Islet of Langerhans (tissue), 1 donor: ENCODE measurements around the gene PUS10.
"Not testable (repeated sequence)": the region's sequence is repeated elsewhere in the genome, so short reads cannot be mapped to it uniquely, and the experiment has no call there.

Experiments used
- FAIRE-seq: peaks from one replicate; lab custom pipeline; 2011; peaks lifted over from hg19 to GRCh38; lab: Jason Lieb, UNC

PUS10 gene

DNA sequence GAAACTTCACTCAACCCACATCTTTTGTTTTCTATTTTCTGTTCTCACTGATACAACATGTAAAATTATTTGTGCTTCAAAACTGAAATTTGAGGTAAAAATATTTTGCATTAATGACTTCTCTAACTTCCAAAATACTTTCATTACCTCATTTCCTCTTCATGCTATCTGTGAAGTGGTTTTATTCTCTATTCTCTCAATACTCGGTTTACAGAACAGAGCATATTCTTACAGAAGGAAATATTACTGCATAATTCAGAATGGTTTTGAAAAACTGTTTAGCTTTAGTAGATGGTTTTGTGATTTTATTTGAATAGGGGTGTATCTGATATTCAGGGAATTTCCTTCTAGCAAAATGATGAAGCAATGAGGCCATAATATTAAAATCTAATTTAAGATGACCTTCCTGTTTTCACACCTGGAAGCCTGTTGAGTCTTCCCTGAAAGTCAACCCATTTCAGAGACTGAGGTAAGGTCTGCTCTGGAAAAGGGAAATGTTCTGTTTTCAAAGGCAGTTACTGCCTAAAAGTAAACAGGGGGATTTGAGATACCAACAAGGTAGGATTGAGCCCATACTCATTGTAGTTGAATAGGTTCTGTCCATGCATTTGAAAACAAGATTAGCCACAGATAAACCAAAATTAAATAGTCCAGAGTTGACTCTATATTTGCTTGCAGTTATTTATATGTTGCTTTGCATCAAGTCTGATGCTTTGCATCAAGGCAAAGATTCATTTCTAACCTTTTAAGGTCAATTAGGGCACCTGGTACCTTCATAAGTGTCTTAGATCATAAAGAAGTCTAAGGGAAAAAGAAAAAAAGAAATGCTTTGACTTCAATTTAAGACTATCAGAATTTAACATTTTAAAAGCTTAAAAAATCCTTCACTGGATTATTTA, 51.3 kb downstream of the PUS10 start:
- FAIRE-seq = no peak

DNA sequence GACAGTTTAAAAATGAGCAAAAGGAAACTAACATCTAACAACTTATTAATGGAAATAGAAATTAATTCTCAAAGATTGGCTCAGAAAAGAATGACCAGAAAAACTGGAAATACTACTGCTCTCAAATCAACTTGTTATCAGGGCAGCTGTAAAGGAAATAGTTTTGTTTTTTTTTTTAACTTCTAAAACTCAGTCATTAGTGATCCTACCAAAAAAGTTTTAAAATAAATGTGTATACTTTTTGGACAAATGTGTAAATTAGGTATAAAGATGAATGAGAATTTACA, 52.6 kb downstream of the PUS10 start:
- FAIRE-seq = peak; percentile 27

DNA sequence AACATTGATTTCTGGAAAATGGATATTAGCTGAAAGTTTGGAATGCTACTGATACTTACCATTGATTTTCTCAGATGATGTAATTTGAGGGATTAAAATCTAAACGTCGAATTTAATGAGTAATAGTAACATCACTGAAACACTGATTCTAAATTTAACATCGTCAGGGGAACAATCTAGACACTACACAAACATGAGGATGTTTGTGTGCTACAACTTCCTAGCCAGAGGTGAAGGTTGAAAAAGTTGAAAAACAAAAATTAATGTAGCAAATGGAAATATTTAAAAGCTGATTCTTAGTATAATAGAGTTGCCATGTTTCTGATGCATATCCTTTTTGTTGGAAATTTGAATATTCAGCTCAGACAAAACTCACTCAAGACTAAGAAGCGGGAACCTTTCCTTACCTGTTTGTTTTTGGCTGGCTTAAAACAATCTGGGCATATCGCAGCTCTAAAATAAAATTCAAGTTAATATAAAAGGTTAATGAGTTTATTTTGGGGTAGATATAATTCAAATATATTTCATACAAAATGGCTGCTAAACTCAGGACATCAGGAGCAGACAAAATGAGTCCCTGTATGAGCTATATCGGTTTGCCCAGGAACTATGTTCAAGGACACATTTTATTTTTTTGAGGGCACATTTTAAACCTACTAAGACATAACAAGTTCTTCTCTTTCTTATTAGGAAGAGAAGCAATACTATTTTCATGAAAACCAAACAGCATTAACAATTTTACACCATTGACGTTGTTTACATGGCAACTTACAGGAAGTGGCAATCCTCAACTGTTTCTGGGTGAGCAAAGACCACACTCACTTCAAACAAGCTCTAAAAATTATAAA, 53.2 kb downstream of the PUS10 start:
- FAIRE-seq = no peak

DNA sequence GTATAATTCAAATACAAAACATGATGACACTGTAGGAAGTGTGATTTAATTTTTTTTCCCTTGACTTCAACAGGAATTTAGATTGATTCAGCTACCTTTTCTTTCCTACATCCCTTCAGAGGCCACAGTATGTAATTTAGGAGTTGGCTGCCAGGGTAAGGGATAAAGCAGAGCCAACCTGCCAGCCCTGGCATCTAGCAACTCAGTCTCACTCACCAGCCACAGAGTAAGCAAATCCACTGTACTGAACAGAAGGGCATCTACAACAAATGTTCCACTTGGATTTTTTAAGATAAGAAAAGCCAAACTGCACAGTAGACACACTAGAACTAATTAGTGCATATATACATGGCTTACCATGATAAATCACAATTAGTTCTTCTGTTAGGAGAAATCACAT, 54.9 kb downstream of the PUS10 start:
- FAIRE-seq = no peak

DNA sequence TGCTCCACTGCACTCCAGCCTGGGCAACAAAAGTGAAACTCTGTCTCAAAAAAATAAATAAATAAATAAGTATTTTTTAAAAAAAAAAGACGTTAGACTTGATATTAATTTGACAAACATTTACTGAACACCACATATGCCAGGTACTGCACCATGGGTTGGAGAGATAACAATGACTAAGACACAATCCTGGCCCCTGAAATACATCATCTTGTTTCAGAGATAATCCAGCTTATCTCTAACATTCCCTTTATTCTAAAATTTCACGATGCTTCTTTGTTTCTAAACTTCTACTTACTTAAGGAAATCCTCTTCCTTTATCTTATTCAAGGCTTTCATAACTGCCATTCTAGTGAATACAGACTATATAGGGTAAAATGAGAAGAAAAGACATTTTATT, 55.5 kb downstream of the PUS10 start:
- FAIRE-seq = no peak

DNA sequence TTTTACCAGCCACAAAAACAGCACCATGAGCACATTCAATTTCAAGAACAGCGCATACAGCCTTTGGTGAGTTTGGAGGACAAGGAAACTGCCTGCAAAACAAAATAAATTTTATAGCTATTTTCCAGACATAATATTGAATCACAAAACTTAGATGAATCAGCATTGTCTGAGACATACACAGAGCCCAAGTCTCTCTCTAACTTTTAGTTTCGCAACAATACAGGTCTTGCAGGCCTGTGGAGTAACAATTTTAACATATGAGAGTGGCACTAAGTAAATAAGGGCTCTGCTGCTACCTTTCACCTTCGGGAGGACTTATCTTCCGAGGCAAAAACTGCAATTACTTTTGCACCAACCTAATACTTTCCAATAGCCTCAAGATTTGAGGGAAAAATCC, 56.6 kb downstream of the PUS10 start:
- no peak for FAIRE-seq

DNA sequence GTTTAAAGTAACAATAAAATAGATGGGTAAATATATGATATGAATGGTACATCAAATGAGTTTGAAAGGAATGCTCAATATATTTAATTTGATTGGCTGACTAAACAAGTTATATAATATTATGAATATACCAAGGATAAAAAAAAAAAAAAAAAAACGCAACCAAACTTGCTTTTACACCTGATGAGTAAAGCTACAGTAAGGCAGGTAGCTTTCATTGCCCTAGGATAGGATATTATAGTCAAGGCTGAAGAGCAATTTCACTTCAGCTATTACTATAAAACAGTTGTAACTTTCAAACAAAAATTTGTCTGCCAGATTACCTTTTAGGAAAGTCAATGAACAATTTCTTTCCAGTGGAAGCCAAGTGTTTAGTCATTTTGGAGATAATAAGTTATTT, 57.3 kb downstream of the PUS10 start:
- FAIRE-seq = no peak

DNA sequence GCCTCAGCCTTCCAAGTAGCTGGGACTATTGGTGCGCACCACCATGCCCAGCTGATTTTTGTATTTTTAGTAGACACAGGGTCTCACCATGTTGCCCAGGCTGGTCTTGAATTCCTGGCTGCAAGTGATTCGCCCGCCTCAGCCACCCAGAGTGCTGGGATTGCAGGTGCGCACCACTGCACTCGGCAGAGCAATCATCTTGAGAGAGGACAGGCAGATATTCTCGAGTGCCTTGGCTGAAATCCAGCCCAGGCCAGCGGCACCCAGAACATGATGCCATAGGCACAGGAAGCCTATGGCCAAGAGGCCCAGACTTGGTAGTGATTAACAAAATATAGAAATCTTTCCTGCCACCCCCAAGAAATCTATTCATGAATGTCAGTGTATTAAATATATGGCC, 58.6 kb downstream of the PUS10 start:
- FAIRE-seq = no peak

DNA sequence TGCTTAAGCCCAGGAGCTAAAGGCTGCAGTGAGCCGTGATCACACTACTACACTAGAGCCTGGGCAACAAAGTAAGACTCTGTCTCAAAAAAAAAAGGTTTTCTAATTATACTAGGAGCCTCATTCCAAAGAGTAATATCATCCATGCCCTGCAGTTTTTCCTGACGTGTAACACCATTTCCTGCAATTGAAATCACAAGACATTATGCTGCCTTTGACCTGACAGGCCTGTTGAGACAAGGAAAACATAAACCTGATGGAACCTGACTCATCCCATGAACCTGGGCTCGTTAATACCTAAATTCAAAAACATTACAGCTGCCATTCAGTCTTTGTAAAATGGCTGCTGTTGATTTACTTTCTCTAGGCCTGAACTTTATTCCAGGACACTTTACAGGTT, 59.3 kb downstream of the PUS10 start:
- FAIRE-seq = no peak

DNA sequence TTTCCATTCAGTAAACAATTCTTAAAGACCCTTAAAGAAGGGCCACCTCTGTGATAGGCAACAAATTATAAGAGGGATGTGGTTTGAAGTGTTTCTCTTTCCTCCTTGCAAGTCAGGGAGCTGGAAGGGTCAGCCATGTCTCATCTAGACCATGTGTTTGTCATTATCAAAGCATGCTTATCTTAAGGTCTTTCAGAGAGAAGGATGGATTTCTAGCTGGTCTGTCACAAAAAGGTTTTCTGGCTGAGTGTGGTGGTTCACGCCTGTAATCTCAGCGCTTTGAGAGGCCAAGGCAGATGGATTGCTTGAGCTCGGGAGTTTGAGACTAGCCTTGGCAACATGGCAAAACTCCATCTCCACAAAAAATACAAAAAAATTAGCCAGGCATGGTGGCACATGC, 59.7 kb downstream of the PUS10 start:
- no peak for FAIRE-seq

DNA sequence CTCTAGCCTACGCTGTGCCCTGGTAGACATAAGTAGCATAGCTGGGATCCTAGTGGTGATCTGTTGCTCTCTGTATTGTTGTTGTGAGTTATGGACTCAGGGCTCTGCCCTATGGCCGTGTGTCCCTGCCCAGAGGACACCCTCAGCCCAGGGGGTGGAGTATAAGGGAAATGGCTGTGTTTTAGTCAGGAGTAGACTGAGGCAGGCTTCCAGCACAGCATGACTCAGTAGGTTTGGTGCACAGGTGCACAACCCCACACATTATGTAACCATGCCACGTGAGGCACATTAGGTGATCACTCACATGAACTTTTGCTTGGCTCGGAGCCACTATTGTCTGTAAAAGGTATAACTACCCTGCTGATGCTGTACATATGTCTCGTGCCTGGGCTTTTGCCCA, 60.4 kb downstream of the PUS10 start:
- FAIRE-seq = no peak

DNA sequence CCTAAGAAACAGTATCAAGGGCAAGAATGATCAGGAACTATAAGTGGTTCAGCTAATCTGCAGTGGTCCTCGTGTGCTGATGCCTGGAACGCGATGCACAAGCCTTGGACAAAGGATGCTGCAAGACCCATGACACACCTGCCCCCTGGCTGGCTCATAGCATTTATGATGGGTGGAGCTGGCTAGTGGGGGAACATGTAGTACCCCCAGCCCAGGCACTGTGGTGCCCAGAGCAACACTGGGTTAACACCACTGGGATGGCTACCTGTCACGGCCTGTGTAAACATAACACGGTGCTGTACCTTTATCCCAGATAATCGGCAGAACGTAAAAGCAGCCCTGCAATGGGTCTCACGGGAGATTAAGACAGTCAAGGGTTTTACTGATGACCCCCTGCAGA, 60.8 kb downstream of the PUS10 start:
- FAIRE-seq = no peak

DNA sequence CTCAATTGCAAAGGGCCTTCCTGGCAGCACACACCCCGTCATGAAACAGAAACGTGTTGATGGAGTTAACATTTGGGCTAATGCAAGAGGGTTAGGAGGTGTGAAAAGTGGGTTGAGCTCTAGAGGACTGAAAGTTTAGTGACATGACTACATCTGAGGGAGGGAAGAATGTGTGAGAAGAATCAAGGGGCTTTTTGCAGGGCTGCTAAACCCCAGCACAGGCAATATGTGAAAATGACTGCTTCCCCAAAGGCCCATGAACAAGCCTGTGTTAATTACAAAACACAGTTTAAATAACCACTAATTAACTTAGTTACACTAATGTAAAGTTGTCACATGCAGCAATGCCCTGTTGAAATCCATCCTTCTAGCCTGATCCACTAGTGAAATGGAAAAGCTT, 63.9 kb downstream of the PUS10 start:
- no peak for FAIRE-seq

DNA sequence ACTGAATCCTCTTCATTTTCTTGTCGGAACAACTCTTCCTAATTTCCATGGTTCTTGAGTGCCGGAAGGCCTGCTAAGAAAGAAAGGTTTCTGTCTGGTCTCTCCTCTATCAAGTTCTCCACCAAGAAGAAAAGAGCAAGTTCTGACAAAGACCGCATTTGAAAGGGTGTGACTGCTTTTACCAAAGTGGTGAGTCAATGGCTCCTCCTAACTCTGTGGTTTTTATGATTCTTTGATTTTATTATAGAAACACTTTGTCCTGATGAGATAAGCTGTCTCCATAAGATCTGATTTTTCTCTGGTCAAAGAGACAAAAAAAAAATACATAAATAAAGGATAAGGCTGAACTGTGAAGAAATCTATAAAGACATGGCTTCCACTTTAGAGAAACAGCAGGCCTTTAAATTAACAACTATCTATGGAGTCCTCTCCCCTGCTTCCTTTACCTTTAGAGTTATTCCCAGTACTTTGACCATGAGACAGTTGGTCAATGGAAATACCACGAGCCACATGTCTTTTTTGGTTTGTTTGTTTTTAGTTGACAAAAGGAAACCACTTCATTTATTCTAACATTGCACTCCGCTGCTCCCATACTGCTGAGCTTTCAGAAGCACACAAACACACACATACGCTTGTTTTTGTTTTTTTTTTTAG, 69.0 kb downstream of the PUS10 start:
- no peak for FAIRE-seq

DNA sequence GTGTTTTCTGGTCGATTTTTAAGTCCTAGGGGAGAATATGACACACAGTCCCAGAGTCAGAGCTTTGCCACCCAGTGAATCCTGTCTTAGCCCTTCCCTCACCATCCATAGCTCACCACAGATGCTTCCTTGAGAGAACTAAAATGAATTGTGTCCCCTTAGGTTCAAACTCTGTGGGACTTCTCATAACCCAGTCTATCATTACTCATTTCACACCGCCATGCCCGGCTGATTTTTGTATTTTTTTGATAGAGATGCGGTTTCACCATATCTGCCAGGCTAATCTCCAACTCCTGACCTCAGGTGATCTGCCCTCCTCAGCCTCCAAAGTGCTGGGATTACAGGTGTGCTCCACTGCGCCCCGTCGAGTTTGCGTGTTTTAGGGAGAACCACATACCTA, 69.9 kb downstream of the PUS10 start:
- no peak for FAIRE-seq

DNA sequence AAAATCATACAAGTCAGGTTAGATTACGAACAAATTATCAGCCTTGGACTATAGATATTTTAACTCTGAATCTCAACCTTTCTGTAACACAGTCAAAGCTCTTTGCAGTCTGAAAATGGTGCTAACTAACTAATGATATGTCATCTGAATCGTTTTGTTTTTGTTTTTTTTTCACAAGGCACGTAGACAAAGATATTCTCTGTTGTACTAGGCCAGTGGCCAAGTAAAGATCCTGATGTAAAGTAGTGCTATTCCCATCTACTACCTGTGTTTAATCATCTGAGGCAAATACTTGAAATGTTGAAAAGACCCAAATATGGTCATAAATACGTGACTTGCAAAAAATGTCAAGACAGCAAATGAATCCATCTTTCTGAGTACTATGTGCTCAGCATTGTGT, 71.0 kb downstream of the PUS10 start:
- no peak for FAIRE-seq

DNA sequence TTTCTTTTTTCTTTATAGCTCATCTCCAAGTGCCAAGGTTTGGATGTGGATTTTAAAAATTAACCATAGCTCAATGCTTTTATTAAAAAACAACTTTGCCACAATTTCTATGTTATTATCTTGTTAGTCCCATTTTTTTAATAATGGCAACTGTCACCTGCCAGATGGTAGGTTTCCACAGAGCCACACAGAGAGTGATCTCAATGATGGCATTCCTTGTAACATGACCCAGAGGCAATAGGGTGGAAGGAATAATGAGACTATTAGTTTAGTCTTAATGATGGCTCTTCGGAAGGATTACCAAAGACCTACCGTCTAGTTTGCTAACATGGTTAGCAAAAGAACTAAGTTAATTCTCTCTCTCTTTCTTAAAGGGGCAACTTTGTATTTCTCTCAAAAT, 72.7 kb downstream of the PUS10 start:
- FAIRE-seq = peak; percentile 82

DNA sequence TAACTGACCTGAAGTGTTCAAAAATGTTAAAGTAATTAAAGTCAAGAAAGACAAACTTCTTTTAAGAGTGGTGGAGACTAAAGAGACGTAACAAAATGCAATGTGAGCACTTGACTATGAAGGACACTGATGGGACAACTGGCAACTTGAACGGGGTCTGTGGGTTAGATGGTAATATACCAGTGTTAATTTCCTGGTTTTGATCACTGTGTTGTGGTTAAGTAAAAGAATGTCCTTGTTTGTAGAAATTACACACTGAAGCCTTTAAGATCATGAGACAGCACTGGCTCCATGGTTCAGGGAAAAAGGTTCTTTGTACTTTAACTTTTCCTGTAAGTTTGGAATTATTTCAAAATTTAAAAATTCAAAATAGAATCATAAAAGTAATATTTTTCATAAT, 78.4 kb downstream of the PUS10 start:
- no peak for FAIRE-seq

DNA sequence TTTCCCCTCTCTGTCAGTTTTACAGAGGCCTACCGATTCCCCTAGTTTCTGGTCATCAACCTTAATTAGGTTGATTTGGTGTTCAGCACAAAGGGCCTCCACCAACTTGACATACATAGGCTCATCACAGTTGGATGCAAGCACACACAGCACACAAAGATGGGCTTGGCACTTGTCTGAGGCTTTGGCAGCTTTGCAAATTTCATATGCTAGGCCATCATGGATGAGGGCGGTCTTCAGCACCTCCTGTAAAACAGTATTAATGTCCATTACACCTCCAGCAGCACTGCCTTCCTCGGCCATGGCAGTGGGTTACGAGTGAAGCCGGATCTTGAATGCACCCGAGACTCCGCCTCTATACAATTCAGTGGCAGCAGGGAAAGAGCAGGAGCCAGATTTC, 79.8 kb downstream of the PUS10 start:
- no peak for FAIRE-seq

DNA sequence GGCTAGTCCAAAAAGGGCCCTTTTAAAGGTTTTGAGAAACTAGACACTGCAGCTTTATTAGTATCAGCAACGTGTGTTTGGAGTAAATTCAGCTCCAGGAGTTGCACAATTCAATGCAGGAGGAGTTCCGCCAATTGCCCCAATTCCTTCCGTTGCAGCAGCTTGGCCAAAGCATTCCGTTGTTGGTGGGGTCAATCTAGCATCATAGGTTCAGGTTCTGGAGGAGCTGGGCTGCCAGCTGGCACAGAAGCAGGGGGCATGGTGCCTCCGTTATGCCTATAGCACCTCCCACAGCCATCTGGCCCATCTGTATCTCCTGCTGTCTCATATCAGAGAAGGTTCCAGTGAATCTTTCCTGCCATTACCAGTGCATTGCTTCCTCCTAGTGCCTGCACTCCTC, 81.3 kb downstream of the PUS10 start:
- FAIRE-seq = no peak

DNA sequence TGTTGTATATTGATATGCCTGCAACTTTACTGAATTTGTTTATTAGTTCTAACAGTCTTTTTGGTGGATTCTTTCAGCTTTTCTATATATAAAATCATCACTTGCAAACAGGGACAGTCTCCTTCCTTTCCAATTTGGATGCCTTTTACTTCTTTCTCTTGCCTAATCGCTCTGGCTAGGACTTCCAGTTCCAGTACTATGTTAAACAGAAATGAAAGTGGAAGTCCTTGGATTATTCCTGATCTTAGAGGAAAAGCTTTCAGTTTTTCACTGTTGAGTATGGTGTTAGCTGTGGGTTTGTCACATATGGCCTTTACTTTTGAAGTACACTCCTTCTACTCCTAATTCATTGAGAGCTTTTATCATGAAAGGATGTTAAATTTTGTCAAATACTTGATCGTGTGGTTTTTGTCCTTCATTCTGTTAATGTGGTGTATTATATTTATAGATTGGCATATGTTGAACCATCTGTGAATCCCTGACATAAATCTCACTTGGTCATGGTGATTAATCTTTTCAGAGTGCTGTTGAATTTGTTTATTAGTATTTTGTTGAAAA, 83.8 kb downstream of the PUS10 start:
- FAIRE-seq = no peak

DNA sequence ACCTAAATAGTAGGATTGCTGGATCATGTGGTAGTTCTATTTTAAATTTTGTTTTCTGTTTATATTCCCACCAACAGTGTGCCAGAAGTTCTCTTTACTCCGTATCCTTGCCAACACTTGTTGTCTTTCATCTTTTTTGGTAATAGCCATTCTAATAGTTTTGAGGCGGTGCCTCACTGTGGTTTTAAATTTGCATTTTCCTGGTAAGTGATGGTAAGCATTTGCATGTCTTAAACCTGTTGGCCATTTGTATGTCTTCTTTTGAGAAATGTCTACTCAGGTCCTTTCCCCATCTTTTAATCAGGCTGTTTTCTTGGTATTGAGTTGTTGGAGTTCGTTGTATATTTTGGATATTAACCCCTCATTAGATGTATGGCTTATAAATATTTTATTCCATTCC, 85.1 kb downstream of the PUS10 start:
- FAIRE-seq = no peak

DNA sequence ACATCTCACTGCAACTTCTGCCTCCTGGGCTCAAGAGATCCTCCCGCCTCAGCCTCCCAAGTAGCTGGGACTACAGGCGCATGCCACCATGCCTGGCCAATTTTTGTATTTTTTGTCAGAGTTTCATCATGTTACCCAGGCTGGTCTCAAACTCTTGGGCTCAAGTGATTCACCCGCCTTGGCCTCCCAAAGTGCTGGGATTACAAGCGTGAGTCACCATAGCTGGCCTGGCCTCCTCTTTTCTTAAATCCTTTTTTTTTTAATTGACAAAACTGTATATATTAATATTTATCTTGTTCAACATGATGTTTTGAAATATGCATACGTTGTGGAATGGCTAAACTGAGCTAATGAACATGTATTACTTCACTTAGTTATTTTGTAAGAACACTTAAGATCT, 86.0 kb downstream of the PUS10 start:
- not testable (repeated sequence) for FAIRE-seq
